ENCODE measurements around the gene UVRAG. TPM values are rescaled to one million over a fixed set of nuclear protein-coding genes. Genes with fewer than 3 reads are reported as not detected.

UVRAG gene
- total RNA-seq, 1 donor from 2014 or later: 7.4 TPM

- no peak for TF ChIP-seq CTCF (conservative IDR thresholded peaks at IDR 0.05; ENCODE audit: low read depth, low read length)
- no peak for DNase-seq (ENCODE audit: low read depth)
- H3K4me3 ChIP-seq (ENCODE audit: low read depth, low read length): no peak overlapping the region
Observed at GRCh38 chr11:76147106-76147740, 332.2 kb downstream of the UVRAG start.

GRCh38 chr11:76148231-76148630, 333.2 kb downstream of the UVRAG start:
- no peak for TF ChIP-seq CTCF (conservative IDR thresholded peaks at IDR 0.05; ENCODE audit: low read depth, low read length)
- H3K4me3 ChIP-seq (ENCODE audit: low read depth, low read length): no peak overlapping the region
- no peak for DNase-seq (ENCODE audit: low read depth)

- DNase-seq (ENCODE audit: low read depth): no peak
- TF ChIP-seq CTCF (conservative IDR thresholded peaks at IDR 0.05; ENCODE audit: low read depth, low read length): no peak
Observed at GRCh38 chr11:76148941-76149613, 334.1 kb downstream of the UVRAG start.

GRCh38 chr11:76149713-76150112, 334.7 kb downstream of the UVRAG start:
- H3K4me3 ChIP-seq (ENCODE audit: low read depth, low read length): no peak overlapping the region
- DNase-seq (ENCODE audit: low read depth): no peak
- TF ChIP-seq CTCF (conservative IDR thresholded peaks at IDR 0.05; ENCODE audit: low read depth, low read length): no peak

More at GRCh38 chr11:76148941-76149613, 334.1 kb downstream of the UVRAG start:
- no peak overlapping the region for H3K4me3 ChIP-seq (ENCODE audit: low read depth, low read length)

- DNase-seq (ENCODE audit: low read depth): no peak
- TF ChIP-seq CTCF (conservative IDR thresholded peaks at IDR 0.05; ENCODE audit: low read depth, low read length): no peak
Observed at GRCh38 chr11:76150141-76150540, 335.1 kb downstream of the UVRAG start.

GRCh38 chr11:76151556-76152085, 336.6 kb downstream of the UVRAG start:
- H3K4me3 ChIP-seq (ENCODE audit: low read depth, low read length): no peak overlapping the region
- no peak for TF ChIP-seq CTCF (conservative IDR thresholded peaks at IDR 0.05; ENCODE audit: low read depth, low read length)
- DNase-seq (ENCODE audit: low read depth): no peak

More at GRCh38 chr11:76150141-76150540, 335.1 kb downstream of the UVRAG start:
- no peak overlapping the region for H3K4me3 ChIP-seq (ENCODE audit: low read depth, low read length)

All from epithelial cell of proximal tubule (primary cell).